Measurements from ENCODE around the gene TEKTIP1.

The TEKTIP1 gene

GRCh38 chr19:3514930-3515329 lies 24.0 kb upstream of the TEKTIP1 start:
- H3K4me1 Mint-ChIP-seq (ENCODE audit: low read depth), result peaks cover 48% of the 10 kb centered on the region
- peaks cover 2% of the 10 kb centered on the region for H3K36me3 Mint-ChIP-seq (ENCODE audit: low read depth)
- H3K4me3 Mint-ChIP-seq, result no peak overlapping the region
- H3K27ac Mint-ChIP-seq, result no peak overlapping the region
- no peaks in the 10 kb centered on the region for H3K9me3 Mint-ChIP-seq
- no peaks in the 10 kb centered on the region for H3K27me3 Mint-ChIP-seq

GRCh38 chr19:3515891-3516422 lies 23.0 kb upstream of the TEKTIP1 start:
- H3K36me3 Mint-ChIP-seq (ENCODE audit: low read depth), result peaks cover 2% of the 10 kb centered on the region
- peaks cover 43% of the 10 kb centered on the region for H3K4me1 Mint-ChIP-seq (ENCODE audit: low read depth)
- no peak overlapping the region for H3K4me3 Mint-ChIP-seq
- no peaks in the 10 kb centered on the region for H3K27me3 Mint-ChIP-seq
- H3K27ac Mint-ChIP-seq, result no peak overlapping the region
- no peaks in the 10 kb centered on the region for H3K9me3 Mint-ChIP-seq

GRCh38 chr19:3516675-3517207 lies 22.2 kb upstream of the TEKTIP1 start:
- Mint-ChIP-seq H3K9me3 (no peaks in the 10 kb centered on the region), H3K27me3 (no peaks in the 10 kb centered on the region), H3K4me1 (ENCODE audit: low read depth) (peaks cover 46% of the 10 kb centered on the region), H3K27ac (no peak overlapping the region), H3K4me3 (no peak overlapping the region), H3K36me3 (ENCODE audit: low read depth) (peaks cover 6% of the 10 kb centered on the region)

- Mint-ChIP-seq H3K27ac (no peak overlapping the region), H3K4me1 (ENCODE audit: low read depth) (peaks cover 43% of the 10 kb centered on the region), H3K9me3 (no peaks in the 10 kb centered on the region), H3K36me3 (ENCODE audit: low read depth) (peaks cover 6% of the 10 kb centered on the region), H3K27me3 (no peaks in the 10 kb centered on the region), H3K4me3 (no peak overlapping the region)
Measured at GRCh38 chr19:3517638-3518037, 21.3 kb upstream of the TEKTIP1 start.

- H3K4me3 Mint-ChIP-seq, result no peak overlapping the region
- no peaks in the 10 kb centered on the region for H3K9me3 Mint-ChIP-seq
- no peak overlapping the region for H3K27ac Mint-ChIP-seq
- peaks cover 43% of the 10 kb centered on the region for H3K4me1 Mint-ChIP-seq (ENCODE audit: low read depth)
- no peaks in the 10 kb centered on the region for H3K27me3 Mint-ChIP-seq
- H3K36me3 Mint-ChIP-seq (ENCODE audit: low read depth), result peaks cover 6% of the 10 kb centered on the region
Measured at GRCh38 chr19:3518255-3518654, 20.7 kb upstream of the TEKTIP1 start.

- H3K36me3 Mint-ChIP-seq (ENCODE audit: low read depth), result peaks cover 6% of the 10 kb centered on the region
- H3K4me1 Mint-ChIP-seq (ENCODE audit: low read depth), result peaks cover 41% of the 10 kb centered on the region
- H3K27ac Mint-ChIP-seq, result no peak overlapping the region
- H3K9me3 Mint-ChIP-seq, result no peaks in the 10 kb centered on the region
- H3K27me3 Mint-ChIP-seq, result no peaks in the 10 kb centered on the region
- H3K4me3 Mint-ChIP-seq, result no peak overlapping the region
Measured at GRCh38 chr19:3518659-3519058, 20.3 kb upstream of the TEKTIP1 start.

- Mint-ChIP-seq H3K9me3 (no peaks in the 10 kb centered on the region), H3K4me3 (no peak overlapping the region), H3K36me3 (ENCODE audit: low read depth) (peaks cover 6% of the 10 kb centered on the region), H3K27ac (no peak overlapping the region), H3K27me3 (no peaks in the 10 kb centered on the region), H3K4me1 (ENCODE audit: low read depth) (peaks cover 39% of the 10 kb centered on the region)
Measured at GRCh38 chr19:3519126-3519525, 19.8 kb upstream of the TEKTIP1 start.

- H3K9me3 Mint-ChIP-seq, result no peaks in the 10 kb centered on the region
- no peak overlapping the region for H3K4me3 Mint-ChIP-seq
- no peaks in the 10 kb centered on the region for H3K27me3 Mint-ChIP-seq
- H3K27ac Mint-ChIP-seq, result no peak overlapping the region
- H3K4me1 Mint-ChIP-seq (ENCODE audit: low read depth), result peaks cover 34% of the 10 kb centered on the region
- peaks cover 6% of the 10 kb centered on the region for H3K36me3 Mint-ChIP-seq (ENCODE audit: low read depth)
Measured at GRCh38 chr19:3520166-3521103, 18.5 kb upstream of the TEKTIP1 start.

- no peaks in the 10 kb centered on the region for H3K9me3 Mint-ChIP-seq
- H3K27ac Mint-ChIP-seq, result no peak overlapping the region
- H3K4me1 Mint-ChIP-seq (ENCODE audit: low read depth), result peaks cover 28% of the 10 kb centered on the region
- no peak overlapping the region for H3K4me3 Mint-ChIP-seq
- H3K27me3 Mint-ChIP-seq, result no peaks in the 10 kb centered on the region
- peaks cover 6% of the 10 kb centered on the region for H3K36me3 Mint-ChIP-seq (ENCODE audit: low read depth)
Measured at GRCh38 chr19:3521104-3521445, 17.9 kb upstream of the TEKTIP1 start.

GRCh38 chr19:3522421-3523360 lies 16.3 kb upstream of the TEKTIP1 start:
- no peak overlapping the region for H3K27ac Mint-ChIP-seq

GRCh38 chr19:3523361-3524077 lies 15.5 kb upstream of the TEKTIP1 start:
- H3K4me1 Mint-ChIP-seq (ENCODE audit: low read depth), result peaks cover 9% of the 10 kb centered on the region
- no peak overlapping the region for H3K27ac Mint-ChIP-seq
- H3K36me3 Mint-ChIP-seq (ENCODE audit: low read depth), result peaks cover 6% of the 10 kb centered on the region
- H3K4me3 Mint-ChIP-seq, result no peak overlapping the region
- H3K27me3 Mint-ChIP-seq, result no peaks in the 10 kb centered on the region
- no peaks in the 10 kb centered on the region for H3K9me3 Mint-ChIP-seq

More at GRCh38 chr19:3522421-3523360, 16.3 kb upstream of the TEKTIP1 start:
- H3K9me3 Mint-ChIP-seq, result no peaks in the 10 kb centered on the region
- H3K4me1 Mint-ChIP-seq (ENCODE audit: low read depth), result peaks cover 18% of the 10 kb centered on the region
- no peak overlapping the region for H3K4me3 Mint-ChIP-seq
- H3K27me3 Mint-ChIP-seq, result no peaks in the 10 kb centered on the region
- peaks cover 6% of the 10 kb centered on the region for H3K36me3 Mint-ChIP-seq (ENCODE audit: low read depth)

- Mint-ChIP-seq H3K36me3 (ENCODE audit: low read depth) (peaks cover 6% of the 10 kb centered on the region), H3K9me3 (no peaks in the 10 kb centered on the region), H3K4me3 (no peak overlapping the region), H3K4me1 (ENCODE audit: low read depth) (peaks cover 5% of the 10 kb centered on the region), H3K27me3 (no peaks in the 10 kb centered on the region), H3K27ac (no peak overlapping the region)
Measured at GRCh38 chr19:3524078-3524842, 14.7 kb upstream of the TEKTIP1 start.

- no peak overlapping the region for H3K27ac Mint-ChIP-seq
- H3K4me1 Mint-ChIP-seq (ENCODE audit: low read depth), result peaks cover 5% of the 10 kb centered on the region
- no peak overlapping the region for H3K4me3 Mint-ChIP-seq
- H3K36me3 Mint-ChIP-seq (ENCODE audit: low read depth), result peaks cover 6% of the 10 kb centered on the region
- H3K27me3 Mint-ChIP-seq, result no peaks in the 10 kb centered on the region
- H3K9me3 Mint-ChIP-seq, result no peaks in the 10 kb centered on the region
Measured at GRCh38 chr19:3524904-3525451, 14.0 kb upstream of the TEKTIP1 start.

Measured in stimulated activated naive CD8-positive, alpha-beta T cell treated with anti-CD3 and anti-CD28 coated beads, Interleukin-15, Interleukin-2, amounts not matched to agents 100 ng/mL and 50 ng/mL, for 24 hours (primary cell).